ENCODE data around the gene MOG. TPM values are rescaled to one million over a fixed set of nuclear protein-coding genes. Genes with fewer than 3 reads are reported as not detected.

The MOG gene
- total and polyA plus RNA-seq, 2 experiments from 2014 or later = 0.55 to 2.5 TPM

- H3K4me3 ChIP-seq = no peak overlapping the region
- Mint-ChIP-seq H3K27me3 (ENCODE audit: insufficient read depth, low read depth, poor library complexity) (peaks cover 2% of the 10 kb centered on the region), H3K27ac (no peak overlapping the region), H3K36me3 (ENCODE audit: low read depth) (peaks cover 96% of the 10 kb centered on the region), H3K9me3 (no peaks in the 10 kb centered on the region), H3K4me1 (no peaks in the 10 kb centered on the region; the same call in 2 of the 3 replicates), H3K4me3 (no peak overlapping the region)
- H3K9me2 ChIP-seq (ENCODE audit: insufficient read depth) = no peaks in the 10 kb centered on the region
- peaks cover 30% of the 10 kb centered on the region; the same call in 1 of the 2 replicates for H3F3A ChIP-seq (replicated peaks; ENCODE audit: low read depth)
- H3K36me3 ChIP-seq (ENCODE audit: insufficient read depth) = peaks cover 84% of the 10 kb centered on the region
- no peak overlapping the region for H2AFZ ChIP-seq
- peaks cover 21% of the 10 kb centered on the region for H4K20me1 ChIP-seq (replicated peaks; ENCODE audit: insufficient read depth)
- H3K27me3 ChIP-seq (ENCODE audit: insufficient read depth) = no peaks in the 10 kb centered on the region
- DNase-seq (ENCODE audit: low spot score) (no peak), ATAC-seq (no peak)
- H3K79me2 ChIP-seq (replicated peaks; ENCODE audit: insufficient read depth) = peaks cover 24% of the 10 kb centered on the region
- no peak overlapping the region for H3K4me2 ChIP-seq
- peak overlapping the region; percentile 69; the same call in 1 of the 2 replicates for H3K27ac ChIP-seq (ENCODE audit: low read depth)
- no peaks in the 10 kb centered on the region for H3K4me1 ChIP-seq (ENCODE audit: insufficient read depth)
- TF ChIP-seq ZNF331 (CRISPR knock-in tag; IDR thresholded peaks at IDR 0.05; ENCODE audit: low read depth) (no peak), ZNF114 (CRISPR knock-in tag; IDR thresholded peaks at IDR 0.05) (no peak)
These were observed 46.4 kb upstream of the MOG start for GRCh38 chr6:29610540-29610939.

DNA sequence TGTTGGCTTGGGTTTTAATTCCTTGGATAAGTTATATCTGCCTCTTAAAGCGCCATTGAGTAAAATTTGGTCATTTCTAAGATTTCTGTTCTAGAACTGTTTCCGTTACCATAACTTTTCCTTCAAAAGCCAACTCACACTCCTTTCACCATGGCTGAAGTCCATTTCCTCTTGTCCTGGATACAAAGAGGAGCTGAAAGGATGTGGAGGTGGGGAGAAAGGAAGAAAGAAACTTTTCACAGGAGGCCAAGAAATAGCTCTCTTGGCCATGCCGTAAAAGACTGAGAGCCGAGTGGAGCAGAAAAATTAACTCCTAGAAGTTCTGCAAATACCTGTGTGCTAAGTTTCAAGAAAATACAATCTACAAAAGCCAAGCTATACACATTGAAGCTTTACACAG, 45.5 kb upstream of the MOG start:
- peaks cover 85% of the 10 kb centered on the region for H3K36me3 ChIP-seq (ENCODE audit: insufficient read depth)
- H3K27ac Mint-ChIP-seq = no peak overlapping the region
- H3K36me3 Mint-ChIP-seq (ENCODE audit: low read depth) = peaks cover 96% of the 10 kb centered on the region
- peaks cover 30% of the 10 kb centered on the region; the same call in 1 of the 2 replicates for H3F3A ChIP-seq (replicated peaks; ENCODE audit: low read depth)
- H3K27me3 Mint-ChIP-seq (ENCODE audit: insufficient read depth, low read depth, poor library complexity) = peaks cover 2% of the 10 kb centered on the region
- H3K9me3 Mint-ChIP-seq = no peaks in the 10 kb centered on the region
- H3K4me1 Mint-ChIP-seq = no peaks in the 10 kb centered on the region; the same call in 2 of the 3 replicates
- 0 out of 2 replicates have a peak overlapping the region, but pooled peaks have one; percentile 69 for H3K27ac ChIP-seq (ENCODE audit: low read depth)
- no peak overlapping the region for H3K4me3 ChIP-seq
- H3K4me3 Mint-ChIP-seq = no peak overlapping the region
- TF ChIP-seq STAT1 (IDR thresholded peaks at IDR 0.05; ENCODE audit: unreplicated experiment) (no peak), ZNF331 (CRISPR knock-in tag; IDR thresholded peaks at IDR 0.05; ENCODE audit: low read depth) (no peak), ETS1 (IDR thresholded peaks at IDR 0.05) (no peak)
- H3K79me2 ChIP-seq (replicated peaks; ENCODE audit: insufficient read depth) = peaks cover 27% of the 10 kb centered on the region
- H3K27me3 ChIP-seq (ENCODE audit: insufficient read depth) = no peaks in the 10 kb centered on the region
- peaks cover 21% of the 10 kb centered on the region for H4K20me1 ChIP-seq (replicated peaks; ENCODE audit: insufficient read depth)
- no peak for DNase-seq (ENCODE audit: low spot score)
- no peaks in the 10 kb centered on the region for H3K4me1 ChIP-seq (ENCODE audit: insufficient read depth)
- no peaks in the 10 kb centered on the region for H3K9me2 ChIP-seq (ENCODE audit: insufficient read depth)
- H3K4me2 ChIP-seq = no peak overlapping the region
- ATAC-seq = no peak
- H2AFZ ChIP-seq = no peak overlapping the region

- peaks cover 4% of the 10 kb centered on the region for H3K27me3 Mint-ChIP-seq (ENCODE audit: insufficient read depth, low read depth, poor library complexity)
- peak; percentile 79 for DNase-seq (ENCODE audit: low spot score)
- Histone ChIP-seq H3K27me3 (ENCODE audit: insufficient read depth) (no peaks in the 10 kb centered on the region), H3K4me1 (ENCODE audit: insufficient read depth) (peaks cover 11% of the 10 kb centered on the region), H3K27ac (ENCODE audit: low read depth) (peak overlapping the region; percentile 0; the same call in 1 of the 2 replicates), H3K9me2 (ENCODE audit: insufficient read depth) (no peaks in the 10 kb centered on the region), H2AFZ (no peak overlapping the region), H3K4me2 (no peak overlapping the region), H3K79me2 (replicated peaks; ENCODE audit: insufficient read depth) (peaks cover 69% of the 10 kb centered on the region), H3K4me3 (no peak overlapping the region), H3K36me3 (ENCODE audit: insufficient read depth) (peaks cover 89% of the 10 kb centered on the region), H3F3A (replicated peaks; ENCODE audit: low read depth) (peaks cover 55% of the 10 kb centered on the region), H4K20me1 (replicated peaks; ENCODE audit: insufficient read depth) (peaks cover 27% of the 10 kb centered on the region)
- no peak overlapping the region for H3K4me3 Mint-ChIP-seq
- H3K36me3 Mint-ChIP-seq (ENCODE audit: low read depth) = peaks cover 96% of the 10 kb centered on the region
- peak; percentile 94 for ATAC-seq
- H3K4me1 Mint-ChIP-seq = peaks cover 28% of the 10 kb centered on the region
- no peaks in the 10 kb centered on the region for H3K9me3 Mint-ChIP-seq
- no peak overlapping the region for H3K27ac Mint-ChIP-seq
- TF ChIP-seq, protein P1, sequence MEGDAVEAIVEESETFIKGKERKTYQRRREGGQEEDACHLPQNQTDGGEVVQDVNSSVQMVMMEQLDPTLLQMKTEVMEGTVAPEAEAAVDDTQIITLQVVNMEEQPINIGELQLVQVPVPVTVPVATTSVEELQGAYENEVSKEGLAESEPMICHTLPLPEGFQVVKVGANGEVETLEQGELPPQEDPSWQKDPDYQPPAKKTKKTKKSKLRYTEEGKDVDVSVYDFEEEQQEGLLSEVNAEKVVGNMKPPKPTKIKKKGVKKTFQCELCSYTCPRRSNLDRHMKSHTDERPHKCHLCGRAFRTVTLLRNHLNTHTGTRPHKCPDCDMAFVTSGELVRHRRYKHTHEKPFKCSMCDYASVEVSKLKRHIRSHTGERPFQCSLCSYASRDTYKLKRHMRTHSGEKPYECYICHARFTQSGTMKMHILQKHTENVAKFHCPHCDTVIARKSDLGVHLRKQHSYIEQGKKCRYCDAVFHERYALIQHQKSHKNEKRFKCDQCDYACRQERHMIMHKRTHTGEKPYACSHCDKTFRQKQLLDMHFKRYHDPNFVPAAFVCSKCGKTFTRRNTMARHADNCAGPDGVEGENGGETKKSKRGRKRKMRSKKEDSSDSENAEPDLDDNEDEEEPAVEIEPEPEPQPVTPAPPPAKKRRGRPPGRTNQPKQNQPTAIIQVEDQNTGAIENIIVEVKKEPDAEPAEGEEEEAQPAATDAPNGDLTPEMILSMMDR (conservative IDR thresholded peaks at IDR 0.05; ENCODE audit: low read depth in 2 of 2) = peak; percentile 70 to 78
- TF ChIP-seq POLR2AphosphoS5 (IDR thresholded peaks at IDR 0.05; ENCODE audit: low read depth) (no peak), ETS1 (IDR thresholded peaks at IDR 0.05) (no peak), STAT1 (IDR thresholded peaks at IDR 0.05; ENCODE audit: unreplicated experiment) (no peak)
These were observed 38.9 kb upstream of the MOG start for GRCh38 chr6:29617782-29618554.
